ENCODE measurements around the gene PCDH9. TPM values are rescaled to one million over a fixed set of nuclear protein-coding genes. Genes with fewer than 3 reads are reported as not detected.

PCDH9 gene
- total RNA-seq, 1 experiment from 2014 or later, result 4.2 TPM

GRCh38 chr13:66519259-66519658, 710.9 kb downstream of the PCDH9 start:
- DNase-seq (ENCODE audit: low read depth, low spot score) (no peak), ATAC-seq (no peak)
- no peak for TF ChIP-seq POLR2AphosphoS5 (IDR thresholded peaks at IDR 0.05; ENCODE audit: low read depth, low read length)
- TF ChIP-seq, protein P1, sequence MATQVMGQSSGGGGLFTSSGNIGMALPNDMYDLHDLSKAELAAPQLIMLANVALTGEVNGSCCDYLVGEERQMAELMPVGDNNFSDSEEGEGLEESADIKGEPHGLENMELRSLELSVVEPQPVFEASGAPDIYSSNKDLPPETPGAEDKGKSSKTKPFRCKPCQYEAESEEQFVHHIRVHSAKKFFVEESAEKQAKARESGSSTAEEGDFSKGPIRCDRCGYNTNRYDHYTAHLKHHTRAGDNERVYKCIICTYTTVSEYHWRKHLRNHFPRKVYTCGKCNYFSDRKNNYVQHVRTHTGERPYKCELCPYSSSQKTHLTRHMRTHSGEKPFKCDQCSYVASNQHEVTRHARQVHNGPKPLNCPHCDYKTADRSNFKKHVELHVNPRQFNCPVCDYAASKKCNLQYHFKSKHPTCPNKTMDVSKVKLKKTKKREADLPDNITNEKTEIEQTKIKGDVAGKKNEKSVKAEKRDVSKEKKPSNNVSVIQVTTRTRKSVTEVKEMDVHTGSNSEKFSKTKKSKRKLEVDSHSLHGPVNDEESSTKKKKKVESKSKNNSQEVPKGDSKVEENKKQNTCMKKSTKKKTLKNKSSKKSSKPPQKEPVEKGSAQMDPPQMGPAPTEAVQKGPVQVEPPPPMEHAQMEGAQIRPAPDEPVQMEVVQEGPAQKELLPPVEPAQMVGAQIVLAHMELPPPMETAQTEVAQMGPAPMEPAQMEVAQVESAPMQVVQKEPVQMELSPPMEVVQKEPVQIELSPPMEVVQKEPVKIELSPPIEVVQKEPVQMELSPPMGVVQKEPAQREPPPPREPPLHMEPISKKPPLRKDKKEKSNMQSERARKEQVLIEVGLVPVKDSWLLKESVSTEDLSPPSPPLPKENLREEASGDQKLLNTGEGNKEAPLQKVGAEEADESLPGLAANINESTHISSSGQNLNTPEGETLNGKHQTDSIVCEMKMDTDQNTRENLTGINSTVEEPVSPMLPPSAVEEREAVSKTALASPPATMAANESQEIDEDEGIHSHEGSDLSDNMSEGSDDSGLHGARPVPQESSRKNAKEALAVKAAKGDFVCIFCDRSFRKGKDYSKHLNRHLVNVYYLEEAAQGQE (IDR thresholded peaks at IDR 0.05; ENCODE audit: insufficient read depth in 1 of 2, low read depth in 2 of 2, low read length in 1 of 2), result no peak
- TF ChIP-seq, protein P2, sequence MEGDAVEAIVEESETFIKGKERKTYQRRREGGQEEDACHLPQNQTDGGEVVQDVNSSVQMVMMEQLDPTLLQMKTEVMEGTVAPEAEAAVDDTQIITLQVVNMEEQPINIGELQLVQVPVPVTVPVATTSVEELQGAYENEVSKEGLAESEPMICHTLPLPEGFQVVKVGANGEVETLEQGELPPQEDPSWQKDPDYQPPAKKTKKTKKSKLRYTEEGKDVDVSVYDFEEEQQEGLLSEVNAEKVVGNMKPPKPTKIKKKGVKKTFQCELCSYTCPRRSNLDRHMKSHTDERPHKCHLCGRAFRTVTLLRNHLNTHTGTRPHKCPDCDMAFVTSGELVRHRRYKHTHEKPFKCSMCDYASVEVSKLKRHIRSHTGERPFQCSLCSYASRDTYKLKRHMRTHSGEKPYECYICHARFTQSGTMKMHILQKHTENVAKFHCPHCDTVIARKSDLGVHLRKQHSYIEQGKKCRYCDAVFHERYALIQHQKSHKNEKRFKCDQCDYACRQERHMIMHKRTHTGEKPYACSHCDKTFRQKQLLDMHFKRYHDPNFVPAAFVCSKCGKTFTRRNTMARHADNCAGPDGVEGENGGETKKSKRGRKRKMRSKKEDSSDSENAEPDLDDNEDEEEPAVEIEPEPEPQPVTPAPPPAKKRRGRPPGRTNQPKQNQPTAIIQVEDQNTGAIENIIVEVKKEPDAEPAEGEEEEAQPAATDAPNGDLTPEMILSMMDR (IDR thresholded peaks at IDR 0.05), result no peak
- TF ChIP-seq SIN3A (IDR thresholded peaks at IDR 0.05; ENCODE audit: borderline replicate concordance, insufficient read depth, low read depth, low read length), result no peak
- no peak for TF ChIP-seq TCF7L2 (IDR thresholded peaks at IDR 0.05; ENCODE audit: low read depth, low read length)
- ChIA-PET CTCF (no interaction called here), POLR2A (no interaction called here)
- no peaks in the 10 kb centered on the region for H3K27me3 ChIP-seq (ENCODE audit: control insufficient read depth, insufficient read depth, low read length)
- in situ Hi-C loops (cut with HindIII; ENCODE audit: low pct_unique_long_range_greater_than_20kb, low sequenced_read_pairs) (no loop called here), intact Hi-C loops (cut with micrococcal nuclease; ENCODE audit: unreplicated experiment) (no loop called here)
- H3K4me3 ChIP-seq (ENCODE audit: low read depth in 2 of 2, low read length in 2 of 2), result no peak overlapping the region
- no peak overlapping the region for H3K27ac ChIP-seq (ENCODE audit: low read length)
- H3K36me3 ChIP-seq (ENCODE audit: control insufficient read depth, insufficient read depth, low read length), result no peaks in the 10 kb centered on the region
- BruUV-seq (replicated peaks), result no TSS peak
- no peaks in the 10 kb centered on the region for H3K9me3 ChIP-seq (ENCODE audit: control insufficient read depth, insufficient read depth, low read depth, low read length)
- H3K4me1 ChIP-seq (ENCODE audit: control insufficient read depth, insufficient read depth, low read length), result no peaks in the 10 kb centered on the region

DNA sequence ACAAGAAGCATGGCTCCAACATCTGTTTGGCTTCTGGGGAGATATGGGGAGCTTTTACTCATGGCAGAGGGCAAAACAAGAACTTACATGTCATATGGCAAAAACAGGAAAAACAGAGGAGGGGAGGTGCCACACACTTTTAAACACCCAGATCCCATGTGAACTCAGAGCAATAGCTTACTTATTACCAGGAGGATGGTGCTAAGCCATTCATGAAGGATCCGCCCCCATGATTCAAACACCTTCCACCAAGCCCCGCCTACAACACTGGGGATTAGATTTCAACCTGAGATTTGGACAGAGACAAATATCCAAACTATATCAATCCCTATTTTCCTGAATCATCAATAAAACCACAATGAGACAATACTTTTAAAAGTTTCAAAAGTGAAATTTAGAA, 712.1 kb downstream of the PCDH9 start:
- no peaks in the 10 kb centered on the region for H3K9me3 ChIP-seq (ENCODE audit: control insufficient read depth, insufficient read depth, low read depth, low read length)
- no peaks in the 10 kb centered on the region for H3K4me1 ChIP-seq (ENCODE audit: control insufficient read depth, insufficient read depth, low read length)
- DNase-seq (ENCODE audit: low read depth, low spot score), result no peak
- intact Hi-C loops (cut with micrococcal nuclease; ENCODE audit: unreplicated experiment) (no loop called here), in situ Hi-C loops (cut with HindIII; ENCODE audit: low pct_unique_long_range_greater_than_20kb, low sequenced_read_pairs) (no loop called here)
- H3K4me3 ChIP-seq (ENCODE audit: low read depth in 2 of 2, low read length in 2 of 2), result no peak overlapping the region
- no peaks in the 10 kb centered on the region for H3K27me3 ChIP-seq (ENCODE audit: control insufficient read depth, insufficient read depth, low read length)
- TF ChIP-seq SIN3A (IDR thresholded peaks at IDR 0.05; ENCODE audit: borderline replicate concordance, insufficient read depth, low read depth, low read length), result no peak
- TF ChIP-seq, protein P2 (IDR thresholded peaks at IDR 0.05), result no peak
- TF ChIP-seq POLR2AphosphoS5 (IDR thresholded peaks at IDR 0.05; ENCODE audit: low read depth, low read length), result no peak
- TF ChIP-seq, protein P1 (IDR thresholded peaks at IDR 0.05; ENCODE audit: insufficient read depth in 1 of 2, low read depth in 2 of 2, low read length in 1 of 2), result no peak
- TF ChIP-seq TCF7L2 (IDR thresholded peaks at IDR 0.05; ENCODE audit: low read depth, low read length), result no peak
- ChIA-PET POLR2A (no interaction called here), CTCF (no interaction called here)
- ATAC-seq, result no peak
- no peaks in the 10 kb centered on the region for H3K36me3 ChIP-seq (ENCODE audit: control insufficient read depth, insufficient read depth, low read length)
- H3K27ac ChIP-seq (ENCODE audit: low read length), result no peak overlapping the region
- no TSS peak for BruUV-seq (replicated peaks)
